HG02884 (cell line): ENCODE measurements around the gene SHROOM4.

Source experiments
- ATAC-seq: cut with Tn5 transposase; IDR thresholded peaks from one replicate; pipeline ENCODE4 v1.9.1; 2021; ENCODE audit warnings: mild to moderate bottlenecking, moderate library complexity; ENCODE audit not compliant: unreplicated experiment

The SHROOM4 gene

DNA sequence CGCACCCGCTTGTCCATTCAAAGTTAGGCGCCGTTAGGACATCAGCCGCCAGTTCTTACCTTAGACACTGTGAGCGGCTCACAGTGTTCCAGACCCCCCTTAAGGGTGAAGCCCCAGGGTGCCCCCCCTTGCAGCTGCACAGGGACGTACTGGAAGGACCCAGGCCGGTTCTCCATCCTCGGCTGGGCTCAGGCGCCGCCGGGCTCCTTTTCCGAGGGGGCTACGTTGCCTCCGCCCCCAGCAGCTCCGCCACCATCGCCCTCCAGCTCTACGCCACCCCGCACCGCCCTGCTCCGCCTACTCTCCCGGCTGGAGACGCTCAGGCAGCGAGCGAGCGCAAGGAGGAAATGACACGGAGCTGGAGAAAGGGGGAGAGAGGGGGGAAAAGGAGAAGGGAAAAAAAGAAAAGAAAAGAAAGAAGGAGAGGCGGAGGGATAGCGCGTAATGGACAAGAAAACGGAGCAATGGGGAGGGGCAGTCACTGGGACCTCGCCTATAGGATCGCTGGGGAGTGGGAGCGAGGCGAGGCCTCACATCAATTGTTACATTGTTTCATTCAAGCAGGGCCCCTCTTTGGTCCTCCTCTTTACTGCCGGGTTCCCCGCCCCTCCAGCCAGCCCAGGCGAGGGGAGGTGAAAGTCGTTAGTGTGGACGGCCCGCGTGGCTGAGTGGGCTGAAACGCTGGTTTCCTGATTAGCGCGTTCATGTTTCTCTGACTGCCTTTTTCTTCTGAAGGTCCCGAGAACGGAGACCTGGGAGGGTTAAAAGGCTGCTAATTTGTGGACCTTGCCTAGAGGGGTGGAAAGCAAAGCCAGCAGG, at the start of gene SHROOM4:
SHROOM4 (minus strand) TSS at position 352 of the 819 bp plus-strand sequence; CDS start at position 176, 176 bp downstream.
- no peak for ATAC-seq

DNA sequence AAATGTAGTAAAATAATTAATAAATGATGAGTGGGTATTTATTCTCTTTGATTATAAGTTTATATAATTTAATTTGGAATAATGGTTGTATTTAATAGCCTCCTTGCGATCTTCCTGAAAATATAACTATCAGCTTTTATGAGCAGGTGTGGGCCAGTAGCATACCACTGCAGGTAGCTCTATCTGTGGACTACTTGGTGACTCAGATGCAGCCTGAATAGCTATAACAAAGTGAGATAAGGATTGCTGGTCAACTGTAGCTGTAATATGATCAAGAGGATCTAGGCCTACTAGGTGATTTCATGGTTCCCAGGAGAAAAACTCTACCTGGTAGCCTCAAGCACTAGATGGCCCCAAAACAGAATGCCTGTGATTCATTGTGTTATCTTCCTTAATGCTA, 49.5 kb upstream of the SHROOM4 start:
- ATAC-seq = no peak

- no peak for ATAC-seq
These were observed 46.5 kb upstream of the SHROOM4 start for GRCh38 chrX:50860518-50860917.

DNA sequence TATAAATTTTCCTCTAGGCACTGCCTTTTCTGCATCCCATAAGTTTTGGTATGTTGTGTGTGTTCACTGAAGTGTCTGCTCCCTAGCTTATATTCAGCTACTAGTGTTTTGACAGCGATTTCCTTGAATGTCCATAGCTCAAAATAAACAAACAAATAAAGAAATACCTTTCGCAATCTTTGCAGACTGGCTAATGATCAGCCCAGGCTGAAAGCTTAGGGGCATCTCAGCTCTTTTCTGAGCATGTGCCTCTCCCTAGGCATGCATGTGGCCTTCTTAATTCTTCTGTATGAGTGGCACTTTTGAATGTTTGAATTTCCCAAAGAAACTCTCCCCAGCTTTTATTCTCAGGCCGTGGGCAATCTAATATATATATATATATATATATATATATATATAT, 44.6 kb upstream of the SHROOM4 start:
- ATAC-seq = no peak

GRCh38 chrX:50853399-50853798, 39.4 kb upstream of the SHROOM4 start:
- ATAC-seq = no peak

GRCh38 chrX:50852524-50852923, 38.5 kb upstream of the SHROOM4 start:
- no peak for ATAC-seq

GRCh38 chrX:50842221-50842620, 28.2 kb upstream of the SHROOM4 start:
- no peak for ATAC-seq

GRCh38 chrX:50839730-50840129, 25.7 kb upstream of the SHROOM4 start:
- ATAC-seq = no peak

GRCh38 chrX:50838820-50839600, 25.0 kb upstream of the SHROOM4 start:
- ATAC-seq = no peak

DNA sequence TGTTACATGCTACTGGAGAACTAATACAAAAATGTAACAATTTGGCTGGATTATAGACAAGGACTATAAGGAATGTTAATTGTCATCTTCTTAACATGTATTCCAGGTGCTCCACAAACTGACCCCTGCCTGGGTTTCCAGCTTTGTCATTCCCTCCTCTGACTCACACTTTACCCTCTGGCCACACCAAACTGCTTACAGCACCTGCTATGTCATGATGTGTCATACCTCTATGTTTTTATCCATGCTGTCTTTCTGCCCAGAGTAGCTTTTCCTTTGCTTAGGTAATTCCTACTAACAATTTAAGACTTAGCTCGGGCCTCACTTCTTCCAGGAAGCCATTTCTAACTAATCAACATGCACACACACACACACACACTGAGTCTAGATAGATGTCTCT, 14.0 kb upstream of the SHROOM4 start:
- no peak for ATAC-seq

DNA sequence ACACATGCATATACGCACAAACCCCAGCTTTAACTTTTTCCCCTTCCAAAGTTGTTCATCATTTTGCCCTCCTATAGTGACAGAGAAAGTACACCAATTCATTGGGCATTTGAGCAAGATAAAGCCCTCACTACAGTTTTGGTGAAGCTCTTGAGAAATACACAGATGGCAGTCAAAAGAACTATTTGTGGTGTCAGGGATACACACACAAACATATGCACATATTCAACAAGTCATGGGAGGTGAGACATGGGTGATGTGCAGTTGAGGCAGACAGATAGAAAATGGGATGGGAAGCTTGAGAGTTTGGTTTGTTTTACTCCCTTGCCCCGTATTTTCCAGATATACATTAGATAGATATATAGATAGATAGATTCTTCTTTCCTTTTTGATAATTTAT, 11.8 kb upstream of the SHROOM4 start:
- ATAC-seq = no peak

GRCh38 chrX:50818986-50819385, 5.0 kb upstream of the SHROOM4 start:
- ATAC-seq = no peak

- ATAC-seq = no peak
These were observed 1.1 kb upstream of the SHROOM4 start for GRCh38 chrX:50815120-50815519.

- ATAC-seq = no peak
These were observed 707 bp upstream of the SHROOM4 start for GRCh38 chrX:50814701-50815100.

GRCh38 chrX:50812995-50813842, 775 bp downstream of the SHROOM4 start:
- ATAC-seq = no peak

GRCh38 chrX:50805276-50805675, 8.7 kb downstream of the SHROOM4 start:
- ATAC-seq = no peak

DNA sequence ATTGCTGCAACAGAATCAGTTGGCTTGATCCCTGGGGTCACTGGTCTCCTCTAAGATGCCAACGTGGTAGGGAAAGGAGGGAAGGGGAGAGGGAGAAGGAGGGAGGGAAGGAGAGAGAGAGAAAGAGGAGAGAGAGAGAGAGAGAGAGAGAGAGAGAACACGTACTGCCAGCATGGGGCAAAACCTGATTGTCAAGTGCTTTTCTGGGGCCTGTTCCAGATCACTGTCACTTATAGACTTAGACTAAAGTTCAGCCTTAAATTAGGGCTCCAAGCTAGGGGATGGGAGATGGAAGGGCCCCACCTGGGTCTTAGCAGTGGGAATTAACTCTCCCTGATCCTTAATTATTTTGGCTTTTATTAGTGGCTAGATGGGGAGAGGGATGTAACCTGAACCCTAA, 12.9 kb downstream of the SHROOM4 start:
- no peak for ATAC-seq

GRCh38 chrX:50799531-50799961, 14.4 kb downstream of the SHROOM4 start:
- ATAC-seq = no peak

- no peak for ATAC-seq
These were observed 15.2 kb downstream of the SHROOM4 start for GRCh38 chrX:50798783-50799182.

GRCh38 chrX:50787099-50787498, 26.9 kb downstream of the SHROOM4 start:
- no peak for ATAC-seq

- no peak for ATAC-seq
These were observed 33.9 kb downstream of the SHROOM4 start for GRCh38 chrX:50780144-50780543.
